ENCODE measurements around the gene CPAMD8.

DNA sequence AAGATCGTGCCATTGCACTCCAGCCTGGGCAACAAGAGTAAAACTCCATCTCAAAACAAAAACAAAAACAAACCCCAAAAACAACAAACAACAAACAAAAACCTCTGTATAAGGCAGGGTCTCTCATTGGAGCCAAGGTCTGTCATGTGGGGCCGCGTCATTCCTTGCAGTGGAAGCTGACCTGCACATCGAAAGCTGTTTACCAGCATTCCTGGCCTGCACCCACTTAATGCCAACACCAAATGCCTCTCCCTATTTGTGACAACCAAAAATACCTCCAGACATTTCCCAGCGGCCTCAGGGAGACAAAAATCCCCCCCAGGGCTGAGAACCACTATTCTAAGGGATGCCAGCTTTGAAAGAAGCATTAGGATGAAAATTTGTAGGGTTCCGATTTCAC, 1.2 kb downstream of the CPAMD8 start:
- TF ChIP-seq, protein P1, sequence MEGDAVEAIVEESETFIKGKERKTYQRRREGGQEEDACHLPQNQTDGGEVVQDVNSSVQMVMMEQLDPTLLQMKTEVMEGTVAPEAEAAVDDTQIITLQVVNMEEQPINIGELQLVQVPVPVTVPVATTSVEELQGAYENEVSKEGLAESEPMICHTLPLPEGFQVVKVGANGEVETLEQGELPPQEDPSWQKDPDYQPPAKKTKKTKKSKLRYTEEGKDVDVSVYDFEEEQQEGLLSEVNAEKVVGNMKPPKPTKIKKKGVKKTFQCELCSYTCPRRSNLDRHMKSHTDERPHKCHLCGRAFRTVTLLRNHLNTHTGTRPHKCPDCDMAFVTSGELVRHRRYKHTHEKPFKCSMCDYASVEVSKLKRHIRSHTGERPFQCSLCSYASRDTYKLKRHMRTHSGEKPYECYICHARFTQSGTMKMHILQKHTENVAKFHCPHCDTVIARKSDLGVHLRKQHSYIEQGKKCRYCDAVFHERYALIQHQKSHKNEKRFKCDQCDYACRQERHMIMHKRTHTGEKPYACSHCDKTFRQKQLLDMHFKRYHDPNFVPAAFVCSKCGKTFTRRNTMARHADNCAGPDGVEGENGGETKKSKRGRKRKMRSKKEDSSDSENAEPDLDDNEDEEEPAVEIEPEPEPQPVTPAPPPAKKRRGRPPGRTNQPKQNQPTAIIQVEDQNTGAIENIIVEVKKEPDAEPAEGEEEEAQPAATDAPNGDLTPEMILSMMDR (IDR thresholded peaks at IDR 0.05) = no peak
- TF ChIP-seq POLR2A (IDR thresholded peaks at IDR 0.05) = no peak

Data from adrenal gland (tissue), 5 donors.